Epithelial cell of prostate (primary cell): Measurements from ENCODE around the gene VANGL2.

Experiments
- DNase-seq: peaks from one replicate; pipeline ENCODE4 v3.0.0-alpha.2; 2011; ENCODE audit warnings: low read depth, low spot score
- H3K27ac ChIP-seq: fragments of 450-650 bp; 2 replicates; pipeline ENCODE4 v1.5.1; 2017; ENCODE audit warnings: mild to moderate bottlenecking

Gene VANGL2

DNA sequence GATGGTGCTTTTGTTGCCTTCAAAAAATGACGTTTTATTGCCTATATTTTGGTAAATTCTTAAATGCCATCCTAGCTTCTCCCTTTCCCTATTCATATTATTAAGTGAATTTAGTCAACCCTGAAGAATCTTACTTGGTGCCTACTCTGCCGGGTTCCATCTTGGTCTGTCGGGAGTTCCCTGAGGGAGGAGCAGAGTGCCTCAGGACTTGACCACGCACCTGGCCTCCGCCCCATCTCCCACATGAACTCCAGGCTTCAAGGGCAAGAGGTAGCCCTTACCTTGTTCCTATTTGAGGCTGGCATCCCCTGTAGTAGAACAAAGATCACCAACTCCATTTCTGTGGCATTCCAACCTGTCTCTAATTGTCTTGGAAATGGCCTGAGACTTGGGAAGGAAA lies 21.5 kb downstream of the VANGL2 start:
- no peak for DNase-seq
- no peak overlapping the region for H3K27ac ChIP-seq

DNA sequence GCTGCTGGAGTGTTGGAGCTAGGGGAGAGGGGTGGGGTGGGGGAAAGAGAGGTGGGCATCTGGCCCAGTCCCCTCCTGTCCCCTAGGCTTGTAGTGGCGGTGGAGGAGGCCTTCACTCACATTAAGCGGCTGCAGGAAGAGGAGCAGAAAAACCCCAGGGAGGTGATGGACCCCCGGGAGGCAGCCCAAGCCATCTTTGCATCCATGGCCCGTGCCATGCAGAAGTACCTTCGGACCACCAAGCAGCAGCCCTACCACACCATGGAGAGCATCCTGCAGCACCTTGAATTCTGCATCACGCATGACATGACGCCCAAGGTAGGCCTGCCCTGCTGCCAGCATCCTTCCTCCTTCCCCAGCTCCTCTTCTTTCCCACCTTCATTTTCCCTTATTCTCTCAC lies 23.6 kb downstream of the VANGL2 start:
- no peak overlapping the region for H3K27ac ChIP-seq
- DNase-seq, result no peak

DNA sequence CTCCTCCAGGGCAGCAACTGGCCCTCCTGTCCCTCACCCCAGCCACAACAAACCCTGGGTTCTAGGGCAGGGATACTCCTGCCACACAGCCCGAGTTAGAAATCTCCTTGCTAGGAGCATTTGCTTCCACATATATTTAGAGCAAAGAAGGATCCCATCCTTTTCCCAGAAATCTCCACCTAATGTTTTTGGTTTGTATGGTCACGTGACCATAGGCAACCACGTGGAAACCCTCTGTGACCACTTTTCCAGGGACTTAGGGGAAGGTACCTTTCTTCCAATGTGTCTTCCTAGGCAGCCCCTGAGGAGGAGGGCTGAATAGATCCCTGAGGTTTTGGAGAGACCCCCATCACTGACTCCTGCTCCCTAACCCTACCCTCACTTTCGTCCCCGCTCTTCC lies 25.5 kb downstream of the VANGL2 start:
- H3K27ac ChIP-seq, result no peak overlapping the region
- DNase-seq, result no peak

DNA sequence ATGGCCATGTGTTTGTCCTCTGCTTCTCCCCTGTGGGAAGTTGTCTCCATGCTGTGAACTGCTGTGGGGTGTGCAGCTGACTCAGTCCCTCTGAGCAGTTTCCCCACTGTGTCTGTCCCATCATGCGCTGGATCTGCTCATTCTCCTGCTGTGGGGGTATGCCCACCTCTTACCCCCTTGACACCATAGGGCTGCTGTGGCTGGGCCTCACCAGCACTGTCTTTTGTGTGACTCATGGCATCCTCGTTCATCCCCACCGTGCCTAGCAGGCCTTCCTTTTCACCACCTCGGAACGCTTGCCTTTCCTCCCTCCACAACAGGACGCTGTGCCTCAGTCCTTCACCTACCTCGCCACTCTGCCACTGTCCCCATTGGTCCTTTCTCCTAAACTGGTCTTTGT lies 27.3 kb downstream of the VANGL2 start:
- H3K27ac ChIP-seq, result no peak overlapping the region
- DNase-seq, result no peak

DNA sequence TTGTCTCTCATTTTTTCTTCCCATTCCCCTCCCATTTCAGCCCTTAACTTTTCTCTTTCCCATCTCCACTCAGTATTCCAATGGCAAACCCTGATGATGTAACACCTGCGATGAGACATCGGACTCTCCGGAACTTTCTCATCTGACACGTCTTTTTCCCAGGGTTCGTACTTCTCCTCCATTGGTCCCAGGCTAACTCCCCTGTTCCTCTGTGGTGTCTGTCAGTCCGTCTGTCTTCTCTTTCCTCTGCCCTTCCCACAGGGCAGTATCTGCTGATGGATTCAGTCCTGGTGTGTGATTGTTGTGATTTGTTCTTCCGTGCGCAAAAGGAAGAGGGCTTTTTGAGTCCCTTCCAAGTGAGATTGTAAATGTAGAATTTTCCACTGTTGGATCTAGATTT lies 27.7 kb downstream of the VANGL2 start:
- H3K27ac ChIP-seq, result no peak overlapping the region
- DNase-seq, result no peak

DNA sequence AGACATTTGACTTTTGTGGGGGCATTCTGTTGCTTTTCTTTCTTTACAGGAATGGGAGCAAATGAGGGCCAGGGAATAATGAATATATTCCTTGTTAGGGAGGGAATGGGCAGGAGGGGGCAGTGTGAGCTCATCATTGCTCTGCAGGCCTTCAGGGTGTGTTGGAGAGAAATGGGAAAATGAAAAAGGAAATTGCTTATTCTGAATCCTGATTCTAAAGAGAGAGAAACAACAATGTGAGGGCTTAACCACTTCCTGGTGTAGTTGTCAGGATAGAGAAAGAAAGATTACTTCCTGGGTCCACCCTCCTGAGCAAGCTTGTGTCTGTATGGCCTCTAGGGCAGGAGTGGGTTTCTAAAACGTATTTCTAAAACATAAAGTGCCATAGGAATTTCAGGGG lies 28.3 kb downstream of the VANGL2 start:
- H3K27ac ChIP-seq, result peak overlapping the region; percentile 11
- DNase-seq, result no peak

DNA sequence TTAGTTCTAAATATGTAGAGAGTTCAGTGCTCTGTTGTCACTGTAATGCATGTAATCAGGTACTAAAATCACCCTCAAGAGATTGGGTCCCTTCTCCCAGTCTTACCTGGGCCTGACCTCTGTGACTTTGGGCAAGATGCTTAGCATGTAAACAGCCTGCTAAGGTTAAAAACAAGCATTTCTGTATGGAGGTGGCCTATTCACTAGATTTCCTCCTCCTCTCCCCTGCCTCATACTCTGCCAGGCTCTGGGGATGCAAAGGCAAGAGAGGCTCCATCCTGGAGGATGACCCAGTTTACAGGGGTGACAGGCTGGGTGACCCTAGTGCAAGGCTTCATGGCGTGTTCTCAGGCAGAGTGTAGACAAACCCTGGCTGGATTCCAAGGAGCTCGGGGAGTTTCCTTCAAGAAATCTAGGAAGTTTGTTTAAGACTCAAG lies 28.8 kb downstream of the VANGL2 start:
- H3K27ac ChIP-seq, result peak overlapping the region; percentile 11
- DNase-seq, result no peak

DNA sequence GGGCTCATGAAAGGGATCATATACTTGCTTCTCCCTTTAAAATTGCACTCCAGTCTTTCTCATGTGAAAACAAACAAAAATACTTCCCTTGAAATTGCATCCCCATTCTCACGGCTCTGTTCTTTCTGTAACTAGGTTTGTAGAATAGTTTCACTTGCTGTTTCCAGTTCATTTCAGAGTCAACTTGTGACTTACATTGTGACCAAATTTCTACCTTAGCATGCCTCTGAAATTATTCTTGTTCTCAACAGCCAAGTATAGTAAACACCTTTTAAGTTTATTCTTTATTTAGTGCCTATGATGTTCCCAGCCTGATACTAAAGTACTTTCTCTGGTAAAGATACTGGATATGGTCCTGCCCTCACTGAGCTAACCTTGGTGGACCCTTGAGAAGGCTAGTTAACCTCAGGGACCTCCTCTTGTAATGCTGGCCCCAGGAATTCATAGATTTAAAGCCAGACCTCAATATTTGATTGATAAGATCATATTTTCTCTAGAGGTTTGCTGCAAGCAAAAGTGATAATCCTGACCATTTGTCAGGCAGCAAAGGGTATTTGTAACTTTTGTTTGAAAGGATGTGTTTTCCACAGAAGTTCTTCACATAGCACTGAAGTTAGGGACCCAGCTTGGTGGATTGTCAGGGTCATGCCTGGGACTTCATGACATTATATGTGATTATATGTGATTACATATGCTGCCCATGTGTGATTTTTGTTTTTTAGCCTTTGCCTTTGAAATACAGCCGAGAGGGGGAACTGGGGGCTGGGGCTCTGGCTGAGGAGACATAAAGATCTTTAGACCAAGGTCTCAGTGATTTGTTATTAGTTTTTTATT lies 29.6 kb downstream of the VANGL2 start:
- H3K27ac ChIP-seq, result no peak overlapping the region

DNA sequence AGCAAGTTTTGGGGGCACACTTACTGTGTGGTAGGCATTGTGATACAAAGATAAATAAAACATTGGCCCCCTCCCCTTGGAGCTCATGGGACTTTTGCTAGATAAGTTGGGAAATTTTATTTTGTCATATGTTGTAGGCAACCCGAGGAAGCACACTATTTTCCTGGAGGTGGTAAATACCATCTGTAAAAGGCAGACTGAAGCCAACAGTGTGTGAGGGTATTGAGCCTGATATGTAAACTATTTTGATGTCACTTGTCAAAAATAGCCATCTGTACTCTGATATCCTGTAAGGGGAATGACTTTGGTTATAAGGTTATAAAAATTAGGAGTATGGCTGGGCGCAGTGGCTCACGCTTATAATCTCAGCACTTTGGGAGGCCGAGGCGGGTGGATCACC lies 30.6 kb downstream of the VANGL2 start:
- no peak overlapping the region for H3K27ac ChIP-seq
- no peak for DNase-seq

More for the DNA sequence above, 29.6 kb downstream of the VANGL2 start:
- no peak for DNase-seq

DNA sequence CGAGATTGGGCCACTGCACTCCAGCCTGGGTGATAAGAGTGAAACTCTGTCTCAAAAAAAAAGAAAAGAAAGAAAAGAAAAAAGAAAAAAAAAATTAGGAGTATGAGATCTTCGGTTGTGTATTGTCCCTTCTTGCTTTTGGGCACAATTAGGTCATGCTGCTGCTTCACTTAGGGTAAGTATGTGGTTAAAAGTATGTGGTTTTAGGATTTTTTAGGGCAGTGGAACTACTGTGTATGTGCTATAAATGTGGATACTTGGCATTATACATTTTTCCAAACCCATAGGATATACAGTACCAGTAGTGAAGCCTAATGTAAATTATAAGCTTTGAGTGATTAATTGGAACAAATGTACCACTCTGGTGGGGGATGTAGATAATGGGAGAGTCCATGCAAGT lies 31.2 kb downstream of the VANGL2 start:
- DNase-seq, result no peak
- H3K27ac ChIP-seq, result no peak overlapping the region

DNA sequence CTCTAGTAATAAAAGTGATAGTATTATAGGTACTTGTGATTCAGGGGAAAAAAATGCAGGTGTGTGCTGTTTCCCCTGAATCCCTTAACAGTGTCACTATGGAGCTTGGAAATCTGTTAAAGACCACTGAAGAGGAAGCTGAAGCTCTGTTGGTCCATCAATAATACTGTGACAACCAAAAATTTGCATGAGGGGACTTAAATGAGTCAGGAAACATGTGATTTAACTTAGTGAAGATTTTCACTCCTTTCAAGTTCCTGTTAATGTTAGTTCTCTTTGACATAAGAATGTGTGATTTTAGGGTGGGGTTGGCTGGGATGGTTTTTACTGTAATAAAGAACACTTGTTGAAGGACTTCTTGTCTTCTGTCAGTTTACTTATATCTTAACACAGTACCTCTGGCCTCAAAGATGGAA lies 32.0 kb downstream of the VANGL2 start:
- H3K27ac ChIP-seq, result no peak overlapping the region
- no peak for DNase-seq

DNA sequence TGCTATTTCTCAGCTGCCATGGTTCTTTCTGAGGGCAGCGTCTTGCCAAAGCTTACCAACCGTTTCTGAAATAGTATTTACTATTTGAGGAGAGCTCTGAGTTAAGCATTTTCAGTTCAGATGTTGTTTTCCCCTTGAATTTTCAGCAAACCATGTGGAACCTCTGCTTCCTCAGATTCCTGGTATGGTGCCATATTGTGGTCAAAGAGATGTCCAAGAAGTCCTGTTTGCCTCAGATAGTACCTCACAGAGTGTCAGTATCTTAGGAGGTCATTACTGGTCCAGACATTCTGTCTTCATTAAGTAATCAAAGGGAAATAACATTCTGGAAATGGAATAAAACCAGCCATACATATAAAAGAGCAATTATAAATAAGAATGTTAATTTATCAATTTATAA lies 36.6 kb downstream of the VANGL2 start:
- no peak for DNase-seq
- no peak overlapping the region for H3K27ac ChIP-seq

DNA sequence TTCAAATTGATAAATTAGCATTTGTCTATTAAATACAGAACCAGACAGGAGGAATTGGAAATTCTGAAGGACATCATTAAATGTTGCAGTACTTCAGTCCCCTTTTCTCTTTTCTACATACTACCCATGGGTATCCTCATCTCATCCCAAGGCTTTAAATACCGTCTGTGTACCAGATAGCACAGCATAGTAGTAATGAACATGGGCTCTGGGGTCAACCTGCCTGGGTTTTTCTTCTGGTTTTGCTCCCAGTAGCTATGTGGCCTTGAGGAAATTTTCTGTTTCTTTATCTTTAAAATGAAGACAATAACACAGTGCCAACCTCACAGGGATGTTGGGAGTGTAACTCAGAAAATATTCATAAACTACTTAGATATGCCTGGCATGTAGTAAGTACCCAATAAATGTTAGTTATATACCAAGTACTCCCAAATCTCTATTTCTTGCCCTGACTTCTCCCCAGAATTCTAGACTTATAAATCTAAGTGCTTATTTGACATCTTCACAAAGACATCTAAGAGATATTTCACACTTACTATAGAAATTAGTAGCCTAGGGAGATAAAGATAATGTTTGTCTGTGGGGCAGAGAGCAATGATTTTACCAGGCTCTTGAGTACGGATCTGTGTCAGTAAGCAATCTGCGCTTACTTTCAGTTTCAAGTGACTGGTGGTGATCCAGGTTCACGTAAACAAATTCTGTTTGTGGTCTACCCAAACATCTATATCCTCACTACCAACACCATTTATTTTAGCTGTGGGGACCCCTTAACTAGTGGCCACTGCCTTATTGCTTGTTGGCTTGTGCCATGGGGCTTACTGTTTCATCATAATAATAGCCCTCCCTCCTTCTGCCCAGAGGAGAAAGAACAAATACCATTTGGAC lies 37.3 kb downstream of the VANGL2 start:
- no peak overlapping the region for H3K27ac ChIP-seq
- no peak for DNase-seq

DNA sequence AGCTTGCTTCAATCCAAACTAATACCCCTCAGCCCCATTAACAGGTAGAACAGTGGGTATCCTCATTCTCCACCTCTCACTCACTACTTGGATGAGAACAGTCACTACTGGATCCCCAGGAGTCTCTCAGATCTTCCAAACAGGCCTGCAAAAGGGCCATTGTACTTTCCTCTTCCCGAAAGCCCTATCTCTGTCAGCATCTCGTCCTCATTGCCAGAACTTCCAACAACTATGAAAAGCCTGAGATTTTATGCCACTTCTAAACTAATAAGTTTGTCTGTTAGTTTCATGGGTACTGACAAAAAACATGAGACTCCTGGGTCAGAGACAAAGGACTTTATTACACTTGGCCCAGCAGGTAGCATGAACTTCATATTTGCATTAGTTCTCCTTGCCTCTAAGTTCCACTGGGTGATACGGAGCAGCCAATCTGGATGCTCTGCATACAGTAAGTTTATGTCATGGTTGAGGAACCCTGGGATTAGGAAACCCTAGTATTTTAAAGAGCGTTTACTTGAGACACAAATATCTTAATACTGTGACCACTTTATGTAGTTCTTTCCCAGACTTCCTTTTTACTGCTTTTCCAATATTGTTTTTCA lies 38.1 kb downstream of the VANGL2 start:
- no peak overlapping the region for H3K27ac ChIP-seq
- no peak for DNase-seq

DNA sequence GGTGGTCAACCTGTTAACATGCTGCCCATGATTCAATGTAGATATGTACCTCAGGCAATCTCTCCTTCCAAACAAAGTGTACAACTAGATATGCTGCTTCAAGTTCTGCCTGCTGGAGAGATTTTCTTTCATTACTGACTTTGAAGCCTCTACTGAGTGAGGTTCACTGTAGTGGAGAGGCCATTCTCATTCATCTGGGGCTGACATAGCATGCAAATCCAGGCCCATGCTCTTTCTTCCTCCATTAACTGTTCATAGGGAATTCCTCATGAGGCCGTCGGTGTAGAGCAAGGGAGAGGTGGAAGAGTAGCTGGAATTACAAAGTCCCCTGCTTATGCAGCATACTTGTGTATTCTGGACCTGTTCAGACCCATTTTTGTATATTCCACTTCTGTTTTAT lies 38.6 kb downstream of the VANGL2 start:
- DNase-seq, result no peak
- H3K27ac ChIP-seq, result no peak overlapping the region

DNA sequence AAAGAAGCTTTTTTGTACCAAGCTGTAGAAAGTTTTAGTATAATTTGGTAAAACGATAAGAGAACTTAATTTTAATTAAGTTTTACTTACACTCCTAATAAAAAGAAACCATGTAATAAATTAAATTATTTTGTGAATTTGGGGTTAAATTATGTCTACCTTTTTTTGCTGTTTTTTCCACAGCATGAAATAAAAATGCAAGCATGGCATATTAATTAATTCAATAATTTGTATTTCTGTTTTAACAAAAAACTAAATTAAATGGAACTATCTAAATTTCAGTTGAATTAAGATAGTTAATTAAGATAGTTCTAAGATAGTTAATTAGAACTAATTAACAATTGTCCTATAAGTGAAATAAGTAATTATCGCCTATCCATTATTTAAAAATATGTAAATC lies 39.4 kb downstream of the VANGL2 start:
- no peak overlapping the region for H3K27ac ChIP-seq
- DNase-seq, result no peak

DNA sequence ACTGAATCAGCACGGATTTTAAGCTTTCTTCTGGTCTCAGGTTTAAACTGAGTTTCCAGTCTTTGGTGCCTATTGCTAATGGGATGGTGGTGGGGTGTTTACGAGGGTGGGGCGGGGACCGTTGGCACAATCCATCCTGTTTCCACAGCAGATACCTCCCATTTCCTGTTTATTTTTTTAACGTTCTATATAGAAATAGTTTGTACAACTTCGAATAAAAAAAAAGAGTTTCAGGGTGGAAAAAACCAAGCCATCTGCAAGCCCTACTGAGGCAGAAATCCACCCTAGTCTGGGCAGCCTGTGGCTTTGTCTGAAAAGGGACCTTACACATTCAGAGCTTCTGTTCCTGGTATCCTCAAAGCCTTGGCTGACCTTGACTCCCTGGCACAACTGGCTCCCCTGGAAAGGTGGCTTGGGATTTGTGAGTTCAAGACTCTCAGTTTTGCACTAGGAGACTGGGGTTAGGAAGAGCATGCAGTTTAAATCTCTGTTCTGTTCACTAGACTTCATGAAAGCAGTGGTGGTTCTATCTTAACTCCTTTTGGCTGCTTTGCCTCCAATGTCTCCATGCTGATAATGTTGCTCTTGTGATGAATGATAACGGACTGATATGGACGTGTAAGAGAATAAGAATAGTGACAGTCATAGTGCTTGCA lies 46.7 kb downstream of the VANGL2 start:
- no peak for DNase-seq
- no peak overlapping the region for H3K27ac ChIP-seq

DNA sequence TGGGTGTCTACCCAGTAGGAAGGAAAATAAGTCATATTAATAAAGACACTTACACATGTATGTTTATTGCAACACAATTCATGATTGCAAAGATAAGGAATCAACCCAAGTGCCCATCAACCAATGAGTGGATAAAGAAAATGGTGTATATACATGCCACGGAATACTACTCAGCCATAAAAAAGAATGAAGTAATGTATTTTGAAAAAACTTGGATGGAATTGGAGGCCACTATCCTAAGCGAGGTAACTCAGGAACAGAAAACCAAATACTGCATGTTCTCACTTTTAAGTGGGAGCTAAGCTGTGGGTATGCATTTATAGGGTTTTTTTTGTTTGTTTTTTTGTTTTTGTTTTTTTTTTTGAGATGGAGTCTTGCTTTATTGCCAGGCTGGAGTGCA lies 49.1 kb downstream of the VANGL2 start:
- no peak for DNase-seq

DNA sequence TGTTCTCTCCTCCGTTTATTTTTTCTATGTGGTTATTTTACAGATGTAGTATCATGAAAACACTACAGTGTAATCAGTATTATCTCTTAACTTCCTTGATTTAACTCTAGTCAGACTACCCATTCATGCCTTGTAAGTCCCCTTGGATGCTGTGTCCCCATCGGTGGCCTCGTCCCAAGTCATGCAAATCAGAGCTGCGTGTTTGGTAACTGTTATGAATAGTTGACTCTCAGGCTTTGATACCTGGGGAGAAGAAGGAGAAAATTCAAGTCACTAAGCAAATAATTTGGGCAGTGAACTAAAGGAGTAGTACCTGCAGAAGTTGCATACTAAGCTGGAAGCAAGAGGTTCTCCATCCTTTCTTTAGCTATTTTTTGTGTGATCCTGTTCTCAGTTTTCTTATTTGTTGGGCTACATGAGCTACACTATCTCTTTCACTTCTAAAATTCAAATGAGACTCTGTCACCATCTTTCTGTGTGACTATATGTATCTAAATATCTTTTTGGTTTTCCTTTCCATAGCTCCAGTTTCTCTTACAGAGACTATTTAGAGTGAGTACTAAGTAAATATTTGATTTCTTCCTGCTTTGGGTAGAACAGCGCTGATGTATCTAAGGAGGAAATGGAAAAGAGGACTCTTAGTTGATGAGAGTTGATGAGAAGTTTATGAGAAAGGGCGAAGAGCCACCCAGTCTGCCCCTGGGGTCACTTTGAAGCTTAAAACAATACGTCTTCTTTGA lies 50.9 kb downstream of the VANGL2 start:
- no peak overlapping the region for H3K27ac ChIP-seq

More for the DNA sequence above, 49.1 kb downstream of the VANGL2 start:
- H3K27ac ChIP-seq, result no peak overlapping the region

DNA sequence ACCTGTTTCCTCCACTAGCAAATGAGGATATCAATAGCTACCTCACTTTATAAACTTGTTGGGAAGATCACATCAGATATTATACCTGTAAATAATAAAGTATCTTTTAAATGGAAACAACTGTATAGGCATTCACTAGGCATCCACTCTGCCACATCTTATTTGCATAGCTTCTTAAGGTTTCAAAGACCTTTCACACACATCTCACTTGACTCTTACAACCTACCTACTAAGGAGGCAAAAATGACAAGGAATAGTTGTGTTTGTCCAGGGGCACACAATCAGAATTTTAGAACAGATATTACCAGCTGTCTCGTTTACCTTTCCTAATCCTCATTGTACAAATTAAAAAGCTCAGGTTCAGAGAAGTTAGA lies 51.5 kb downstream of the VANGL2 start:
- no peak for DNase-seq
- no peak overlapping the region for H3K27ac ChIP-seq

More for the DNA sequence above, 50.9 kb downstream of the VANGL2 start:
- DNase-seq, result no peak
